Measurements from ENCODE around the gene ADSL. TPM values are rescaled to one million over a fixed set of nuclear protein-coding genes. Genes with fewer than 3 reads are reported as not detected.

ADSL gene
- polyA plus RNA-seq, 1 experiment = 115 TPM

DNA sequence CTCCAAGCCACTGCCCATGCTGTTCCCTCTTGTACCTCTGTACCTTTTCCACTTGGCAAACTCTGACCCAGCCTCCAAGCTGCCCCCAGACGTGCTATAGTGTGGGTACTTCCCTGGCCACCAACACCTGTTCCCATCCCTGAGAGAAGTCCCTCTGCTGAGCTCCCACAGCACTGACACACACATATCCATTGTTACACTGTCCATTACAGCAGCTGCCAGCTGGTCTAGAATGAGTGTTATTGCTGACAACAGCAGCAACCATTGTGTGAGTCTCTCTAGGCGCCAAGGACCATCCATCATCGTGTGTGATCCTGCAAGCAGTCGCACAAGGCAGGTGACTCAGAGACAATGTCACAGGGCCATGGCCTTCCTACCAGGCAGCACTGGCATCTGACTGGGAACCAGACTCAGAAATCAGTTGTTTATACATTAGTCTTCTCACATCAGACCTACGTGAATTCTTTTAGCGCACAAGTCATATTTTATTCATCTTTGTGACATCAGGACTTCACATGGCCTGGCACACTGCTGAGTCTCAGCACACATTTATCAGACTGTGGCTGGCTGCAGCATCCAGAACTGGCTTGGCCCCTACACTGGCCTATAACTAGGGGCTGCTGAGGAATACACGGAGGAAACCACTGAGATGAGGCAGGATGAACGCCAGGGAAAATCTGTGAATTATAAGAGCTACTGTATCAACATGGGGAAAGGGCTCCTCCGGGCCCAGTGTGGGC lies 80.5 kb downstream of the ADSL start:
- Histone ChIP-seq H3K36me3 (ENCODE audit: control insufficient read depth, insufficient read depth, low read length) (peaks cover 52% of the 10 kb centered on the region), H3K4me3 (ENCODE audit: low read depth, low read length) (no peak overlapping the region), H3K27me3 (ENCODE audit: control insufficient read depth, insufficient read depth, low read length) (no peaks in the 10 kb centered on the region)
- TF ChIP-seq, protein P1, sequence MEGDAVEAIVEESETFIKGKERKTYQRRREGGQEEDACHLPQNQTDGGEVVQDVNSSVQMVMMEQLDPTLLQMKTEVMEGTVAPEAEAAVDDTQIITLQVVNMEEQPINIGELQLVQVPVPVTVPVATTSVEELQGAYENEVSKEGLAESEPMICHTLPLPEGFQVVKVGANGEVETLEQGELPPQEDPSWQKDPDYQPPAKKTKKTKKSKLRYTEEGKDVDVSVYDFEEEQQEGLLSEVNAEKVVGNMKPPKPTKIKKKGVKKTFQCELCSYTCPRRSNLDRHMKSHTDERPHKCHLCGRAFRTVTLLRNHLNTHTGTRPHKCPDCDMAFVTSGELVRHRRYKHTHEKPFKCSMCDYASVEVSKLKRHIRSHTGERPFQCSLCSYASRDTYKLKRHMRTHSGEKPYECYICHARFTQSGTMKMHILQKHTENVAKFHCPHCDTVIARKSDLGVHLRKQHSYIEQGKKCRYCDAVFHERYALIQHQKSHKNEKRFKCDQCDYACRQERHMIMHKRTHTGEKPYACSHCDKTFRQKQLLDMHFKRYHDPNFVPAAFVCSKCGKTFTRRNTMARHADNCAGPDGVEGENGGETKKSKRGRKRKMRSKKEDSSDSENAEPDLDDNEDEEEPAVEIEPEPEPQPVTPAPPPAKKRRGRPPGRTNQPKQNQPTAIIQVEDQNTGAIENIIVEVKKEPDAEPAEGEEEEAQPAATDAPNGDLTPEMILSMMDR (IDR thresholded peaks at IDR 0.05; ENCODE audit: insufficient read depth, low read depth, low read length) = no peak
- ChIA-PET POLR2A (no interaction called here), CTCF (interaction anchor here (1.2 to 3.7 kb wide), 2 partner anchors 10 to 98 kb away, joined by 3 to 33 read pairs; no protein-coding TSS in a partner anchor)
- DNase-seq (ENCODE audit: low read depth) = no peak

DNA sequence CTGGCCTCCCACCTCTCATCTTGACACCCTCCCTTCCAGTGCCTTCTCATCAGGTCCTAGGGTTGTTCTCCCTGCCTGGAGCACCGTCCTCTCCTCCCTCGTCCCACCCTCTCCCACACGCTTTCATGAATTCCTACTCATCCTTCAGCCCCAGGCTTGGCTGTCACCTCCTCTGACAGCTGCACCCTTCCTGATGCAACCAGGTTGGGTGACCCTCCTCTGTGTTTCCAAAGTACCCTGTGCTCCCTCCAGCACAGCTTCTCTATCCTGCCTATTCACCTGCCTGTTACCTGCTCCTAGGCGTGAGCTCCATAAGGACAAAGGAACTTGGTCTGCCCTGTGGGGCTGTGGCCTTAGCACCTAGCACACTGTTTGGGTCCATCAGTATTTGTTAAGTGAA lies 82.5 kb downstream of the ADSL start:
- Histone ChIP-seq H3K4me3 (ENCODE audit: low read depth, low read length) (no peak overlapping the region), H3K27me3 (ENCODE audit: control insufficient read depth, insufficient read depth, low read length) (no peaks in the 10 kb centered on the region), H3K36me3 (ENCODE audit: control insufficient read depth, insufficient read depth, low read length) (peaks cover 37% of the 10 kb centered on the region)
- ChIA-PET CTCF (interaction anchor here (1.6 kb wide), 1 partner anchor 8 kb away, joined by 12 read pairs; no protein-coding TSS in a partner anchor), POLR2A (no interaction called here)
- no peak for DNase-seq (ENCODE audit: low read depth)
- TF ChIP-seq, protein P1 (IDR thresholded peaks at IDR 0.05; ENCODE audit: insufficient read depth, low read depth, low read length) = no peak

DNA sequence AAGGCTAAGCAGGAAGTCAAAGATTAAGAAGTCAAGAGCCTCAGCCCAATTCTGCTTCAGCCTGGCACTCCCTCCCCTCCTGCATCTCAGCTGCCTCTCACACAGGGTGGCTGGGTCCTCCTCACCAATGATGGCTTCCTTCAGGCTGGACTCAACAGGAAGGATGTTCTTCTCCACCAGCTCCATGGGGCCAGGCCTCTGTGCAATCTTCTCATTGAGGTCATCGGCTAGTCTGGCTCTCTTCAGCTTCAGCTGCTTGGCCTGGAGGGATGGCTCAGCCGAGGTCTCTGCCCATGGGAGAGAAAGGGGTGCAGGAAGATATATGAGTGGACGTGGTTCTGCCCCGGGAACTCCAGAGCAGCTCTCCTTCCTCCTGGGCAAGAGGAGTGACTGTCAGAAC lies 83.2 kb downstream of the ADSL start:
- ChIA-PET CTCF (no interaction called here), POLR2A (no interaction called here)
- peaks cover 33% of the 10 kb centered on the region for H3K36me3 ChIP-seq (ENCODE audit: control insufficient read depth, insufficient read depth, low read length)

DNA sequence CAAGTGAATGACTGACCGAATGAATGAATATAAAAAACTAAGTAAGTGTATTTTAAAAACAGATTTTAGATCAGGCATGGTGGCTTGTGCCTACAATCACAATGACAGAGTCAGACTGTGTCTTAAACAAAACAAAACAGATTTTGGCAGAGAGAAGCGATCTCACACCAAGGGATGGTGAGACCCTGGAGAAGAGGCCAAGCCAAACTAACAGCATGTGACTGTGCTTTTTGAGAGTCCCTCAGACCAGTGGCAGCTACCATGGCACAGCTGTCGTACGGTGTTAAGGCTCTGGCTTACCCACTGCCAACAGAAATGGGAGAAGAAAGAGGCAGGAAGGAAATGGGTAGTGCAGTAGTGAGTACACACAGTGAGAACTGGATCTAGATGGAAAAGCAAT lies 84.7 kb downstream of the ADSL start:
- POLR2A ChIA-PET = no interaction called here
- DNase-seq (ENCODE audit: low read depth) = no peak
- no peaks in the 10 kb centered on the region for H3K27me3 ChIP-seq (ENCODE audit: control insufficient read depth, insufficient read depth, low read length)
- H3K36me3 ChIP-seq (ENCODE audit: control insufficient read depth, insufficient read depth, low read length) = peaks cover 24% of the 10 kb centered on the region
- H3K4me3 ChIP-seq (ENCODE audit: low read depth, low read length) = no peak overlapping the region
- TF ChIP-seq, protein P1 (IDR thresholded peaks at IDR 0.05; ENCODE audit: insufficient read depth, low read depth, low read length) = no peak
- CTCF ChIA-PET = interaction anchor here (0.6 to 1.1 kb wide), 2 partner anchors 56 to 384 kb away, joined by 3 read pairs; no protein-coding TSS in a partner anchor

More for the DNA sequence above, 83.2 kb downstream of the ADSL start:
- Histone ChIP-seq H3K4me3 (ENCODE audit: low read depth, low read length) (no peak overlapping the region), H3K27me3 (ENCODE audit: control insufficient read depth, insufficient read depth, low read length) (no peaks in the 10 kb centered on the region)
- no peak for DNase-seq (ENCODE audit: low read depth)
- TF ChIP-seq, protein P1 (IDR thresholded peaks at IDR 0.05; ENCODE audit: insufficient read depth, low read depth, low read length) = no peak

DNA sequence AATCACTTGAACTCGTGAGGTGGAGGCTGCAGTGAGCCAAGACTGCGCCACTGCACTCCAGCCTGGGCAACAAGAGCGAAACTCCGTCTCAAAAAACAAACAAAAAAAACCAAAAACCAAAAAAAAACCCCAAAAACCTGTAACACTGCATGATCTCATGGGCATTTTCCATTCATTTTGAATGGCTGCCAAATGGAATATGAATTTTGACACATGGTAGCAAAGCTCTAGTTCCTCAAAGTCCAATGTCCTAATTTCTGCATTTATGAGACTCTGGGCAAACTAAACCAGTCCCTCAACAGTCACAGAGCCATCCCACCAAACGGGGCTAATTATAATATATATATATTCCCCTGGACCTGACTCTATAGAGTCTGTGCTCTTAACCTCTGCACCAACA lies 85.9 kb downstream of the ADSL start:
- ChIA-PET POLR2A (no interaction called here), CTCF (interaction anchor here (0.5 to 3.3 kb wide), 2 partner anchors 210 to 214 kb away, joined by 3 to 17 read pairs; no protein-coding TSS in a partner anchor)

More for the DNA sequence above, 85.9 kb downstream of the ADSL start:
- H3K4me3 ChIP-seq (ENCODE audit: low read depth, low read length) = no peak overlapping the region
- H3K27me3 ChIP-seq (ENCODE audit: control insufficient read depth, insufficient read depth, low read length) = no peaks in the 10 kb centered on the region
- TF ChIP-seq, protein P1 (IDR thresholded peaks at IDR 0.05; ENCODE audit: insufficient read depth, low read depth, low read length) = no peak
- H3K36me3 ChIP-seq (ENCODE audit: control insufficient read depth, insufficient read depth, low read length) = peaks cover 20% of the 10 kb centered on the region
- DNase-seq (ENCODE audit: low read depth) = no peak

Data from BJ (cell line).